HepG2 (cell line): ENCODE measurements around the gene ANTXR1. TPM values are rescaled to one million over a fixed set of nuclear protein-coding genes. Genes with fewer than 3 reads are reported as not detected.

ENCODE experiments used
- BCL6 ChIP-seq: IDR thresholded peaks from 2 replicates; pipeline ENCODE4 v1.6.1; 2016; ENCODE audit warnings: missing genetic modification reagents, missing compliant biosample characterization
- CBX5 ChIP-seq: sonication (generic); formaldehyde crosslinking; IDR thresholded peaks from 2 replicates; pipeline ENCODE4 v1.4.0; 2020; ENCODE audit warnings: missing genetic modification reagents, borderline replicate concordance
- CC2D1A ChIP-seq: sonication (generic); formaldehyde crosslinking; IDR thresholded peaks from 2 replicates; pipeline ENCODE4 v1.8.1; 2023; ENCODE audit warnings: mild to moderate bottlenecking, missing genetic modification reagents
- FOXA1 ChIP-seq, 2 experiments: fragments of 450-650 bp in 1 of 2; sonication (generic) in 1 of 2; formaldehyde crosslinking in 1 of 2; IDR thresholded peaks; 2 replicates each; pipeline versions ENCODE4 v1.4.0 to v1.6.1; 2016 to 2020; ENCODE audit warnings: missing genetic modification reagents in 1 of 2
- HNF4A ChIP-seq: sonication (generic); formaldehyde crosslinking; IDR thresholded peaks from 2 replicates; pipeline ENCODE4 v1.4.0; 2020; ENCODE audit warnings: missing genetic modification reagents
- HNRNPH1 ChIP-seq: fragments of 200-400 bp; formaldehyde crosslinking; optimal IDR thresholded peaks from 2 replicates; pipeline ENCODE3; 2017; ENCODE audit warnings: mild to moderate bottlenecking, low read depth, low read length
- MAF1 ChIP-seq: sonication (generic); formaldehyde crosslinking; IDR thresholded peaks from 2 replicates; pipeline ENCODE4 v1.5.0; 2020; ENCODE audit warnings: missing genetic modification reagents, borderline replicate concordance
- POLR2AphosphoS2 ChIP-seq: IDR thresholded peaks from 2 replicates; pipeline ENCODE4 v1.6.1; 2011; ENCODE audit warnings: low read depth, low read length, improper control_type of control experiment
- SP4 ChIP-seq: sonication (generic); formaldehyde crosslinking; IDR thresholded peaks from 2 replicates; pipeline ENCODE4 v1.8.1; 2023; ENCODE audit warnings: mild to moderate bottlenecking, missing genetic modification reagents
- ZBTB42 ChIP-seq: sonication (generic); formaldehyde crosslinking; IDR thresholded peaks from 2 replicates; pipeline ENCODE4 v1.5.0; 2020; ENCODE audit warnings: mild to moderate bottlenecking, missing genetic modification reagents
- ZNF230 ChIP-seq: sonication (generic); formaldehyde crosslinking; IDR thresholded peaks from 2 replicates; pipeline ENCODE4 v1.4.0; 2020; ENCODE audit warnings: mild to moderate bottlenecking, missing genetic modification reagents
- ZNF746 ChIP-seq: sonication (generic); formaldehyde crosslinking; IDR thresholded peaks from 2 replicates; pipeline ENCODE4 v1.8.0; 2022; ENCODE audit warnings: mild to moderate bottlenecking, missing genetic modification reagents
- ZNF788 ChIP-seq: sonication (generic); formaldehyde crosslinking; IDR thresholded peaks from 2 replicates; pipeline ENCODE4 v1.5.0; 2020; ENCODE audit warnings: mild to moderate bottlenecking, missing genetic modification reagents, borderline replicate concordance
- polyA plus RNA-seq, 8 experiments: library from polyadenylated mRNA; depleted of rRNA in 3 of 8; stranded (reverse) in 7 of 8; unstranded in 1 of 8; fragments of >200 nt; fragmentation: Illumina TruSeq in 4 of 8; extraction: Trizol in 4 of 8; gene quantifications; 2 replicates each; pipeline versions ENCODE4 v1.2.1 to v1.2.3, GENCODE V29; 2011 to 2016; ENCODE audit warnings: low read depth in 4 of 8, missing spikeins in 1 of 8, mixed read lengths in 1 of 8; ENCODE audit not compliant: insufficient read depth in 1 of 8
- total RNA-seq, 5 experiments: library from RNA; depleted of rRNA; stranded (reverse); fragments of >200 nt; fragmentation: Illumina TruSeq; extraction: Trizol; gene quantifications; 2 replicates each; pipeline ENCODE4 v1.2.3, GENCODE V29; 2016; ENCODE audit warnings: low read depth in 1 of 5
- TF ChIP-seq, protein P1 (sequence below): sonication (generic); formaldehyde crosslinking; IDR thresholded peaks from 2 replicates; pipeline ENCODE4 v1.4.0; 2020; ENCODE audit warnings: missing genetic modification reagents, borderline replicate concordance
- TF ChIP-seq, protein P2 (sequence below): sonication (generic); formaldehyde crosslinking; IDR thresholded peaks from 2 replicates; pipeline ENCODE4 v1.5.0; 2020; ENCODE audit warnings: missing genetic modification reagents
- TF ChIP-seq, protein P3 (sequence below): sonication (generic); formaldehyde crosslinking; conservative IDR thresholded peaks from 2 replicates; pipeline ENCODE4 v1.4.0; 2020; ENCODE audit warnings: mild to moderate bottlenecking, missing genetic modification reagents, moderate library complexity
- TF ChIP-seq, protein P4 (sequence below): sonication (generic); formaldehyde crosslinking; IDR thresholded peaks from 2 replicates; pipeline ENCODE4 v1.4.0; 2020; ENCODE audit warnings: missing genetic modification reagents, mild to moderate bottlenecking, borderline replicate concordance

Gene ANTXR1
- total and polyA plus RNA-seq, 2 of the 13 experiments (the other 11 are each of a cell fraction or from before 2014, with no cell fraction given), result 4.5 to 12.7 TPM

DNA sequence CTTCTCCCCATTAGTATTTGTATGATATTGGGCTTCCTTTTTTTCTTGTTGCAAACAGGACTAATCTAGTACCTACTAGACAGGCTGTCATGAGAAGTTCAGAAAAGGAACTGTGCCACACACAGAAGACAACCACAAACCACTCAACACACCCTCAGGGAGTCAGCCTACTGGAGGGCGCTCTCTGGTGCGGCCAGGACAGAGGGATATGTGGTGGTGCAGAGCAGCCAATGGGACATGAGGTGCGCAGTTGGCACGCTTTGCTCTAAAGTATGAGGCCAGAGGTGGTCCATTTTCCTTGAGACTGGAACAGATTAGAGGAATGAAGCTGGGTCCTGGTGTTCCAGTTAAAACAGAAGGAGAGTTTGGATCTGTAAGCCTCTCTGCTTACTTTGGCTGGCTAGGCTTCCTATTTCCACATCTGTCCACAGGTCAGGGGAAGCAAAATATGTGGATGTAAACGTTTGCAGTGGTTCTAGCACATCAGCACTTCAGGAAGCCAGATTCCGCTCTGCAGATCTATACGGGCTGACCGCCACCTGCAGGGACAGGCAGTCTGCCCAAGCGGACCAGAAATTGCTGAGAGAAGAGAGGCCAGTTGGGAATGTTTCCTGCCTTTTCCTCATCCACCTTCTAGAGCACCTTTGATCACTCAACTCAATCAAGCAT is 260.0 kb downstream of the ANTXR1 start (continued):
- TF ChIP-seq, protein P1, sequence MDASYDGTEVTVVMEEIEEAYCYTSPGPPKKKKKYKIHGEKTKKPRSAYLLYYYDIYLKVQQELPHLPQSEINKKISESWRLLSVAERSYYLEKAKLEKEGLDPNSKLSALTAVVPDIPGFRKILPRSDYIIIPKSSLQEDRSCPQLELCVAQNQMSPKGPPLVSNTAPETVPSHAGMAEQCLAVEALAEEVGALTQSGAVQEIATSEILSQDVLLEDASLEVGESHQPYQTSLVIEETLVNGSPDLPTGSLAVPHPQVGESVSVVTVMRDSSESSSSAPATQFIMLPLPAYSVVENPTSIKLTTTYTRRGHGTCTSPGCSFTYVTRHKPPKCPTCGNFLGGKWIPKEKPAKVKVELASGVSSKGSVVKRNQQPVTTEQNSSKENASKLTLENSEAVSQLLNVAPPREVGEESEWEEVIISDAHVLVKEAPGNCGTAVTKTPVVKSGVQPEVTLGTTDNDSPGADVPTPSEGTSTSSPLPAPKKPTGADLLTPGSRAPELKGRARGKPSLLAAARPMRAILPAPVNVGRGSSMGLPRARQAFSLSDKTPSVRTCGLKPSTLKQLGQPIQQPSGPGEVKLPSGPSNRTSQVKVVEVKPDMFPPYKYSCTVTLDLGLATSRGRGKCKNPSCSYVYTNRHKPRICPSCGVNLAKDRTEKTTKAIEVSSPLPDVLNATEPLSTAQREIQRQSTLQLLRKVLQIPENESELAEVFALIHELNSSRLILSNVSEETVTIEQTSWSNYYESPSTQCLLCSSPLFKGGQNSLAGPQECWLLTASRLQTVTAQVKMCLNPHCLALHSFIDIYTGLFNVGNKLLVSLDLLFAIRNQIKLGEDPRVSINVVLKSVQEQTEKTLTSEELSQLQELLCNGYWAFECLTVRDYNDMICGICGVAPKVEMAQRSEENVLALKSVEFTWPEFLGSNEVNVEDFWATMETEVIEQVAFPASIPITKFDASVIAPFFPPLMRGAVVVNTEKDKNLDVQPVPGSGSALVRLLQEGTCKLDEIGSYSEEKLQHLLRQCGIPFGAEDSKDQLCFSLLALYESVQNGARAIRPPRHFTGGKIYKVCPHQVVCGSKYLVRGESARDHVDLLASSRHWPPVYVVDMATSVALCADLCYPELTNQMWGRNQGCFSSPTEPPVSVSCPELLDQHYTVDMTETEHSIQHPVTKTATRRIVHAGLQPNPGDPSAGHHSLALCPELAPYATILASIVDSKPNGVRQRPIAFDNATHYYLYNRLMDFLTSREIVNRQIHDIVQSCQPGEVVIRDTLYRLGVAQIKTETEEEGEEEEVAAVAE, result no peak
- no peak for TF ChIP-seq MAF1 (CRISPR knock-in tag)
- peak; percentile 84; the same call in 1 of the 2 replicates for TF ChIP-seq ZNF788 (CRISPR knock-in tag)
- no peak for TF ChIP-seq ZNF230
- TF ChIP-seq, protein P2, sequence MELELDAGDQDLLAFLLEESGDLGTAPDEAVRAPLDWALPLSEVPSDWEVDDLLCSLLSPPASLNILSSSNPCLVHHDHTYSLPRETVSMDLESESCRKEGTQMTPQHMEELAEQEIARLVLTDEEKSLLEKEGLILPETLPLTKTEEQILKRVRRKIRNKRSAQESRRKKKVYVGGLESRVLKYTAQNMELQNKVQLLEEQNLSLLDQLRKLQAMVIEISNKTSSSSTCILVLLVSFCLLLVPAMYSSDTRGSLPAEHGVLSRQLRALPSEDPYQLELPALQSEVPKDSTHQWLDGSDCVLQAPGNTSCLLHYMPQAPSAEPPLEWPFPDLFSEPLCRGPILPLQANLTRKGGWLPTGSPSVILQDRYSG, result no peak
- TF ChIP-seq, protein P3, sequence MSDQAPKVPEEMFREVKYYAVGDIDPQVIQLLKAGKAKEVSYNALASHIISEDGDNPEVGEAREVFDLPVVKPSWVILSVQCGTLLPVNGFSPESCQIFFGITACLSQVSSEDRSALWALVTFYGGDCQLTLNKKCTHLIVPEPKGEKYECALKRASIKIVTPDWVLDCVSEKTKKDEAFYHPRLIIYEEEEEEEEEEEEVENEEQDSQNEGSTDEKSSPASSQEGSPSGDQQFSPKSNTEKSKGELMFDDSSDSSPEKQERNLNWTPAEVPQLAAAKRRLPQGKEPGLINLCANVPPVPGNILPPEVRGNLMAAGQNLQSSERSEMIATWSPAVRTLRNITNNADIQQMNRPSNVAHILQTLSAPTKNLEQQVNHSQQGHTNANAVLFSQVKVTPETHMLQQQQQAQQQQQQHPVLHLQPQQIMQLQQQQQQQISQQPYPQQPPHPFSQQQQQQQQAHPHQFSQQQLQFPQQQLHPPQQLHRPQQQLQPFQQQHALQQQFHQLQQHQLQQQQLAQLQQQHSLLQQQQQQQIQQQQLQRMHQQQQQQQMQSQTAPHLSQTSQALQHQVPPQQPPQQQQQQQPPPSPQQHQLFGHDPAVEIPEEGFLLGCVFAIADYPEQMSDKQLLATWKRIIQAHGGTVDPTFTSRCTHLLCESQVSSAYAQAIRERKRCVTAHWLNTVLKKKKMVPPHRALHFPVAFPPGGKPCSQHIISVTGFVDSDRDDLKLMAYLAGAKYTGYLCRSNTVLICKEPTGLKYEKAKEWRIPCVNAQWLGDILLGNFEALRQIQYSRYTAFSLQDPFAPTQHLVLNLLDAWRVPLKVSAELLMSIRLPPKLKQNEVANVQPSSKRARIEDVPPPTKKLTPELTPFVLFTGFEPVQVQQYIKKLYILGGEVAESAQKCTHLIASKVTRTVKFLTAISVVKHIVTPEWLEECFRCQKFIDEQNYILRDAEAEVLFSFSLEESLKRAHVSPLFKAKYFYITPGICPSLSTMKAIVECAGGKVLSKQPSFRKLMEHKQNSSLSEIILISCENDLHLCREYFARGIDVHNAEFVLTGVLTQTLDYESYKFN (CRISPR knock-in tag), result peak; percentile 70
- TF ChIP-seq ZNF746 (CRISPR knock-in tag), result no peak
- TF ChIP-seq HNF4A (CRISPR knock-in tag), result peak; percentile 81
- peak; percentile 79; the same call in 1 of the 2 replicates for TF ChIP-seq CBX5 (CRISPR knock-in tag)
- TF ChIP-seq CC2D1A (CRISPR knock-in tag), result no peak
- TF ChIP-seq HNRNPH1, result no peak
- TF ChIP-seq ZBTB42 (CRISPR knock-in tag), result peak; percentile 99
- TF ChIP-seq, protein P4, sequence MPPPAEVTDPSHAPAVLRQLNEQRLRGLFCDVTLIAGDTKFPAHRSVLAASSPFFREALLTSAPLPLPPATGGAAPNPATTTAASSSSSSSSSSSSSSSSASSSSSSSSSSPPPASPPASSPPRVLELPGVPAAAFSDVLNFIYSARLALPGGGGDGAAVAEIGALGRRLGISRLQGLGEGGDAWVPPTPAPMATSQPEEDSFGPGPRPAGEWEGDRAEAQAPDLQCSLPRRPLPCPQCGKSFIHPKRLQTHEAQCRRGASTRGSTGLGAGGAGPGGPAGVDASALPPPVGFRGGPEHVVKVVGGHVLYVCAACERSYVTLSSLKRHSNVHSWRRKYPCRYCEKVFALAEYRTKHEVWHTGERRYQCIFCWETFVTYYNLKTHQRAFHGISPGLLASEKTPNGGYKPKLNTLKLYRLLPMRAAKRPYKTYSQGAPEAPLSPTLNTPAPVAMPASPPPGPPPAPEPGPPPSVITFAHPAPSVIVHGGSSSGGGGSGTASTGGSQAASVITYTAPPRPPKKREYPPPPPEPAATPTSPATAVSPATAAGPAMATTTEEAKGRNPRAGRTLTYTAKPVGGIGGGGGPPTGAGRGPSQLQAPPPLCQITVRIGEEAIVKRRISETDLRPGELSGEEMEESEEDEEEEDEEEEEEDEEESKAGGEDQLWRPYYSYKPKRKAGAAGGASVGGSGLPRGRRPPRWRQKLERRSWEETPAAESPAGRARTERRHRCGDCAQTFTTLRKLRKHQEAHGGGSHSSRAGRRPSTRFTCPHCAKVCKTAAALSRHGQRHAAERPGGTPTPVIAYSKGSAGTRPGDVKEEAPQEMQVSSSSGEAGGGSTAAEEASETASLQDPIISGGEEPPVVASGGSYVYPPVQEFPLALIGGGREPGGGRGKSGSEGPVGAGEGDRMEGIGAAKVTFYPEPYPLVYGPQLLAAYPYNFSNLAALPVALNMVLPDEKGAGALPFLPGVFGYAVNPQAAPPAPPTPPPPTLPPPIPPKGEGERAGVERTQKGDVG, result peak; percentile 96; the same call in 1 of the 2 replicates
- peak; percentile 73 for TF ChIP-seq BCL6 (CRISPR knock-in tag)
- TF ChIP-seq SP4 (CRISPR knock-in tag), result no peak
- TF ChIP-seq FOXA1 (IDR thresholded peaks at IDR 0.05), result no peak
- peak; percentile 82 for TF ChIP-seq FOXA1 (CRISPR knock-in tag; IDR thresholded peaks at IDR 0.05)
- no peak for TF ChIP-seq POLR2AphosphoS2
